ENCODE measurements around the gene CTF1. TPM values are rescaled to one million over a fixed set of nuclear protein-coding genes. Genes with fewer than 3 reads are reported as not detected.

CTF1 gene
- total RNA-seq, 1 experiment from 2014 or later = 3.6 TPM

DNA sequence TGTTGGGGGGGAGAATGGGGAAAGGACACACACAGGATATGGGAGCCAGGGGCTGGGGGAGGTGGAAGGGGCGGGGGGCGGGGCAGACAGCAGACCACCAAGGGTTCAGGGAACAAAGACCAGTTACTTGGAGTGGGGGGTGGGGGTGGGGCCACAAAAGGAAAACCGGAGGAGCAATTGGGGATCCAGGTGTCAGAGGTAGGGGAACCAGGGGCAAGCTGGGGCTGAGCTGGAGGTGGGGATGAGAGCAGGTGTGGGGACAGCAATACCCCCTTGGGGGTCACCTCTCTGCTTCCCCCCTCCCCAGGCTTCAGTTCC lies 51.1 kb downstream of the CTF1 start:
- DNase-seq (ENCODE audit: unreplicated experiment) = no peak
- Mint-ChIP-seq H3K27me3 (ENCODE audit: insufficient read depth, unreplicated experiment) (no peaks in the 10 kb centered on the region), H3K36me3 (ENCODE audit: insufficient read depth, unreplicated experiment) (peaks cover 41% of the 10 kb centered on the region), H3K9me3 (ENCODE audit: unreplicated experiment) (no peaks in the 10 kb centered on the region), H3K27ac (ENCODE audit: low read depth, unreplicated experiment) (no peak overlapping the region), H3K4me1 (ENCODE audit: insufficient read depth, unreplicated experiment) (no peaks in the 10 kb centered on the region), H3K4me3 (ENCODE audit: unreplicated experiment) (no peak overlapping the region)
- POLR2A ChIA-PET = interaction anchor here (1.3 kb wide), 1 partner anchor 101 kb away, joined by 3 read pairs; no protein-coding TSS in a partner anchor
- CTCF ChIA-PET = interaction anchor here (1.0 to 1.2 kb wide), 3 partner anchors 14 to 104 kb away, joined by 3 to 4 read pairs (median 3); no protein-coding TSS in a partner anchor
- intact Hi-C loops (cut with micrococcal nuclease) = loop anchor here (10.0 kb wide), 1 partner anchor 163 kb away; the partner anchor contains the start of gene ZNF629
- no TSS peak for BruUV-seq (replicated peaks)
- TF ChIP-seq, protein P1, sequence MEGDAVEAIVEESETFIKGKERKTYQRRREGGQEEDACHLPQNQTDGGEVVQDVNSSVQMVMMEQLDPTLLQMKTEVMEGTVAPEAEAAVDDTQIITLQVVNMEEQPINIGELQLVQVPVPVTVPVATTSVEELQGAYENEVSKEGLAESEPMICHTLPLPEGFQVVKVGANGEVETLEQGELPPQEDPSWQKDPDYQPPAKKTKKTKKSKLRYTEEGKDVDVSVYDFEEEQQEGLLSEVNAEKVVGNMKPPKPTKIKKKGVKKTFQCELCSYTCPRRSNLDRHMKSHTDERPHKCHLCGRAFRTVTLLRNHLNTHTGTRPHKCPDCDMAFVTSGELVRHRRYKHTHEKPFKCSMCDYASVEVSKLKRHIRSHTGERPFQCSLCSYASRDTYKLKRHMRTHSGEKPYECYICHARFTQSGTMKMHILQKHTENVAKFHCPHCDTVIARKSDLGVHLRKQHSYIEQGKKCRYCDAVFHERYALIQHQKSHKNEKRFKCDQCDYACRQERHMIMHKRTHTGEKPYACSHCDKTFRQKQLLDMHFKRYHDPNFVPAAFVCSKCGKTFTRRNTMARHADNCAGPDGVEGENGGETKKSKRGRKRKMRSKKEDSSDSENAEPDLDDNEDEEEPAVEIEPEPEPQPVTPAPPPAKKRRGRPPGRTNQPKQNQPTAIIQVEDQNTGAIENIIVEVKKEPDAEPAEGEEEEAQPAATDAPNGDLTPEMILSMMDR (IDR thresholded peaks at IDR 0.05; ENCODE audit: unreplicated experiment) = no peak

DNA sequence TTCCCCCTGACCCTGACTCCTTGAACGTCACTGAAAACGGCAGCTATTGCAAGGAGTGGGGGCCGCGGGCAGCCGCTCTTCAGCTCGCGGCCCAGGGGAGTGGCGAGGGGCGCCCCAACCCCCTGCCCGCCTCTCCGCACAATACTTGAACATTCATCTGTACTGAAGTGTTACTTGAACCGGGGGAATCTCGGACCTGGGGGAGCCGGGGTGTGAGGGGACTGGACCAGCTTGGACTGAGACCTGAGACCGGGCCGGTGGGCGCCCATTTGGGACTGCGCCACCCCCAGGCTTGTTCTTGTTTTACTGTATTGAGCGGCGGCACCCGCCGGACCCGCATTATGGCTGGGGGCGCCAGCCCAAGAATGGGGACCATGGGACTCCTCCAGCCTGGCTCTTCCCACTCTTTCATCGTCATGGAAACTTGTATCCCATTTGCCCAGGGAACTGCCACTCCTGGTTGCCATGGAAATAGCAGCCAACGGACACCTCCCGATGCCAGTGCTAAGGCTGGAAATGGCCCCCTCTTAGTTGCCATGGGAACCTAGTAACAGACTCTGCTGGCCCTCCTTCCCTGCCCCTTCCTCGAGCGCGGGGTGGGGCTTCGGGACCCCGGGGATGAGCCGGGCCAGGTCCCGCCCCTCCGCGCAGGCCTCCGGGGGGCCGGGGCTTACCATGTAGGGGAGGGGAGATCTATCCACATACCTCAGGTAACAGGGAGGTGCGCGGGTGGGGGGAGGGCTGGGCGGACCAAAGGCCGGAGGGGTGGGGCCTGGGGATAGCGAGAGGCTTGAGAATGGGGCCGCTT lies 51.6 kb downstream of the CTF1 start:
- peak; percentile 88 for DNase-seq (ENCODE audit: unreplicated experiment)
- H3K27ac Mint-ChIP-seq (ENCODE audit: low read depth, unreplicated experiment) = peak overlapping the region; percentile 87
- BruUV-seq (replicated peaks) = no TSS peak
- ChIA-PET CTCF (interaction anchor here (1.0 to 1.2 kb wide), 3 partner anchors 14 to 104 kb away, joined by 3 to 4 read pairs (median 3); no protein-coding TSS in a partner anchor), POLR2A (interaction anchor here (1.3 to 2.9 kb wide), 3 partner anchors 7 to 101 kb away, joined by 3 to 34 read pairs (median 3); partner anchors contain the start of gene SETD1A)
- no peaks in the 10 kb centered on the region for H3K4me1 Mint-ChIP-seq (ENCODE audit: insufficient read depth, unreplicated experiment)
- peaks cover 39% of the 10 kb centered on the region for H3K36me3 Mint-ChIP-seq (ENCODE audit: insufficient read depth, unreplicated experiment)
- TF ChIP-seq, protein P1 (IDR thresholded peaks at IDR 0.05; ENCODE audit: unreplicated experiment) = no peak
- H3K27me3 Mint-ChIP-seq (ENCODE audit: insufficient read depth, unreplicated experiment) = no peaks in the 10 kb centered on the region
- peak overlapping the region; percentile 94 for H3K4me3 Mint-ChIP-seq (ENCODE audit: unreplicated experiment)
- intact Hi-C loops (cut with micrococcal nuclease) = loop anchor here (10.0 kb wide), 1 partner anchor 163 kb away; the partner anchor contains the start of gene ZNF629
- no peaks in the 10 kb centered on the region for H3K9me3 Mint-ChIP-seq (ENCODE audit: unreplicated experiment)

DNA sequence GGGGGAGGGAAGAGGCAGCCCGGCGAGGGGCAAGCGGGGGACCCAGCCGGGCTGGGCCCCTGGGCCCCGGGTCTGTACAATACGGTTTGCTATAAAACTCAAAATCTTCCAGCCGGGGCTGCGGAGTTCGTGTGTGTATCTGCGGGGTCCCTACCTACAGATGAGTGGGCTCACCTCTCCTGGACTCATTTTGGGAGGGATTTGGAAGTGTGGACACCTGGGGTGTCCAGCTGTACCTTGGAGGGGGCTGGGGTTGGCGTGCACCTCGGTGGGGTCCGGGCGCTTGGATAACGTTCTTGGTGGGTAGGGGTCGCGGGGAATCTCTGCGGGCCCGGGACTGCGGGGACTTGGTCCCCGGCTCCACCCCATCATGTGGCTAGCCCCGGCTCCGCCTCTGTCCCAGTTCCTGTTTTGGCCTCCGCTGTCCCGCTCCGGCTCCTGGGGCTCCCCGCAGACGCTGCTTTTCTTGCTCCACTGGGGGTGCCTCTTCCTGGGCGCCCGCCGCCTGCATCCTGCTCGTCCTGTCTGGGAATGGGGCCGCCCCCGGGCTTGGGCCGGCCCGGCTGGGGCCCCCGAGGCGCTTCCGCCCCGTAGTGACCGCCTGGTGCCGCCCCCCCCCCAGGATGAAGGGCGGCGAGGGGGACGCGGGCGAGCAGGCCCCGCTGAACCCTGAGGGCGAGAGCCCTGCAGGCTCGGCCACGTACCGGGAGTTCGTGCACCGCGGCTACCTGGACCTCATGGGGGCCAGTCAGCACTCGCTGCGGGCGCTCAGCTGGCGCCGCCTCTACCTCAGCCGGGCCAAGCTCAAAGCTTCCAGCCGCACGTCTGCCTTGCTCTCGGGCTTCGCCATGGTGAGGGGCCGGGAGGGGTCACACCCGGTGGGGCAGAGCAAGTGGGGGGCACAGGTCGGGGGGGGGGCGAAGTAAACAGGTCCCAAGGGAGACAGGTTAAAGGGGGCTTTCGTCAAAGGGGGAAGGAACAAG lies 52.5 kb downstream of the CTF1 start, which contains the start of gene ORAI3:
TSS of gene ORAI3 (plus strand) at position 402 of the 983 bp plus-strand sequence. CDS start at position 624, 222 bp downstream.
- intact Hi-C loops (cut with micrococcal nuclease) = loop anchor here (10.0 kb wide), 1 partner anchor 164 kb away; the partner anchor contains the start of gene ZNF629
- ChIA-PET POLR2A (interaction anchor here (0.7 to 2.9 kb wide), 22 partner anchors 8 to 510 kb away, joined by 3 to 34 read pairs (median 5); partner anchors contain the start of genes ARMC5, FUS, KAT8 and PRSS8), CTCF (interaction anchor here (0.6 to 7.4 kb wide), 2 partner anchors 8 to 191 kb away, joined by 3 to 66 read pairs; no protein-coding TSS in a partner anchor)
- no TSS peak for BruUV-seq (replicated peaks)
- Mint-ChIP-seq H3K27ac (ENCODE audit: low read depth, unreplicated experiment) (peak within 1 kb of the TSS; percentile 87), H3K9me3 (ENCODE audit: unreplicated experiment) (no peaks in the 10 kb centered on the region), H3K36me3 (ENCODE audit: insufficient read depth, unreplicated experiment) (peaks cover 39% of the 10 kb centered on the region), H3K4me3 (ENCODE audit: unreplicated experiment) (peak within 1 kb of the TSS; percentile 94), H3K4me1 (ENCODE audit: insufficient read depth, unreplicated experiment) (no peaks in the 10 kb centered on the region), H3K27me3 (ENCODE audit: insufficient read depth, unreplicated experiment) (no peaks in the 10 kb centered on the region)
- TF ChIP-seq, protein P1 (IDR thresholded peaks at IDR 0.05; ENCODE audit: unreplicated experiment) = no peak
- peak; percentile 70 for DNase-seq (ENCODE audit: unreplicated experiment)
